ENCODE results near the gene USP32. TPM values are rescaled to one million over a fixed set of nuclear protein-coding genes. Genes with fewer than 3 reads are reported as not detected.

The USP32 gene
- total RNA-seq, 1 experiment from 2014 or later: 103 TPM

- H3K27me3 Mint-ChIP-seq (ENCODE audit: low read depth): no peaks in the 10 kb centered on the region
- TF ChIP-seq TEAD1 (CRISPR knock-in tag; IDR thresholded peaks at IDR 0.05) (no peak), ZNF671 (CRISPR knock-in tag; IDR thresholded peaks at IDR 0.05) (no peak), CDX4 (CRISPR knock-in tag; IDR thresholded peaks at IDR 0.05; ENCODE audit: borderline replicate concordance) (no peak), NR1H2 (CRISPR knock-in tag; IDR thresholded peaks at IDR 0.05) (no peak), ZNF263 (CRISPR knock-in tag; IDR thresholded peaks at IDR 0.05; ENCODE audit: low read depth) (no peak), ELF4 (CRISPR knock-in tag; IDR thresholded peaks at IDR 0.05; ENCODE audit: low read depth) (no peak), IRF1 (CRISPR knock-in tag; IDR thresholded peaks at IDR 0.05) (no peak), PRDM15 (CRISPR knock-in tag; IDR thresholded peaks at IDR 0.05) (no peak), MYBL2 (CRISPR knock-in tag; IDR thresholded peaks at IDR 0.05) (no peak)
- H3K4me3 Mint-ChIP-seq: no peak overlapping the region
- H3K27ac Mint-ChIP-seq: no peak overlapping the region
- H3K4me1 Mint-ChIP-seq: peaks cover 17% of the 10 kb centered on the region
- ChIA-PET CTCF (no interaction called here), POLR2A (no interaction called here)
- H3K36me3 Mint-ChIP-seq: no peaks in the 10 kb centered on the region; the same call in 1 of the 2 replicates
- ATAC-seq: no peak
- no peak for DNase-seq (ENCODE audit: low spot score)
- 0 out of 2 replicates have a peak, but pooled peaks cover 4% of the 10 kb centered on the region for H3K9me3 Mint-ChIP-seq
Observed at GRCh38 chr17:60311936-60312335, 80.0 kb downstream of the USP32 start.

GRCh38 chr17:60311186-60311585, 80.7 kb downstream of the USP32 start:
- H3K36me3 Mint-ChIP-seq: no peaks in the 10 kb centered on the region; the same call in 1 of the 2 replicates
- DNase-seq (ENCODE audit: low spot score) (no peak), ATAC-seq (no peak)
- no peak overlapping the region for H3K4me3 Mint-ChIP-seq
- 0 out of 2 replicates have a peak, but pooled peaks cover 4% of the 10 kb centered on the region for H3K9me3 Mint-ChIP-seq
- TF ChIP-seq NFATC4 (CRISPR knock-in tag; IDR thresholded peaks at IDR 0.05): no peak
- no peak for TF ChIP-seq ZNF423 (CRISPR knock-in tag; IDR thresholded peaks at IDR 0.05)
- TF ChIP-seq GRHL2 (CRISPR knock-in tag; IDR thresholded peaks at IDR 0.05; ENCODE audit: insufficient replicate concordance, severe bottlenecking): no peak
- TF ChIP-seq NFE2L1 (CRISPR knock-in tag; IDR thresholded peaks at IDR 0.05): no peak
- no peak for TF ChIP-seq PRRX2 (CRISPR knock-in tag; IDR thresholded peaks at IDR 0.05)
- no peak for TF ChIP-seq ZNF671 (CRISPR knock-in tag; IDR thresholded peaks at IDR 0.05)
- TF ChIP-seq USF2 (CRISPR knock-in tag; IDR thresholded peaks at IDR 0.05): no peak
- TF ChIP-seq NR1H2 (CRISPR knock-in tag; IDR thresholded peaks at IDR 0.05): no peak
- TF ChIP-seq ZNF121 (CRISPR knock-in tag; IDR thresholded peaks at IDR 0.05): no peak
- TF ChIP-seq HMGXB4 (CRISPR knock-in tag; IDR thresholded peaks at IDR 0.05): no peak
- no peak for TF ChIP-seq E2F4 (CRISPR knock-in tag; IDR thresholded peaks at IDR 0.05; ENCODE audit: borderline replicate concordance, low read depth)
- TF ChIP-seq KAT7 (CRISPR knock-in tag; IDR thresholded peaks at IDR 0.05; ENCODE audit: borderline replicate concordance): no peak
- TF ChIP-seq NR2C2 (CRISPR knock-in tag; IDR thresholded peaks at IDR 0.05): no peak
- no peak for TF ChIP-seq ATF6 (CRISPR knock-in tag; IDR thresholded peaks at IDR 0.05)
- CTCF ChIA-PET: no interaction called here
- no peak overlapping the region for H3K27ac Mint-ChIP-seq
- peaks cover 17% of the 10 kb centered on the region for H3K4me1 Mint-ChIP-seq
- POLR2A ChIA-PET: no interaction called here
- no peaks in the 10 kb centered on the region for H3K27me3 Mint-ChIP-seq (ENCODE audit: low read depth)

All from WTC11 (cell line).